ENCODE measurements around the gene NAALADL2.
"Not testable (repeated sequence)": the region's sequence is repeated elsewhere in the genome, so short reads cannot be mapped to it uniquely, and the experiment has no call there.

Gene NAALADL2

GRCh38 chr3:175445741-175446140 is 586.6 kb downstream of the NAALADL2 start:
- DNase-seq, result no peak

- DNase-seq, result no peak
Observed at GRCh38 chr3:175447521-175447920, 588.4 kb downstream of the NAALADL2 start.

GRCh38 chr3:175453361-175453760 is 594.2 kb downstream of the NAALADL2 start:
- DNase-seq, result no peak

GRCh38 chr3:175456466-175456865 is 597.3 kb downstream of the NAALADL2 start:
- no peak for DNase-seq

GRCh38 chr3:175457301-175457700 is 598.2 kb downstream of the NAALADL2 start:
- DNase-seq, result no peak

- DNase-seq, result not testable (repeated sequence)
Observed at GRCh38 chr3:175460849-175461399, 601.8 kb downstream of the NAALADL2 start.

GRCh38 chr3:175464362-175464761 is 605.2 kb downstream of the NAALADL2 start:
- no peak for DNase-seq

- no peak for DNase-seq
Observed at GRCh38 chr3:175469124-175469523, 610.0 kb downstream of the NAALADL2 start.

GRCh38 chr3:175475765-175476164 is 616.6 kb downstream of the NAALADL2 start:
- DNase-seq, result no peak

GRCh38 chr3:175476489-175476888 is 617.4 kb downstream of the NAALADL2 start:
- no peak for DNase-seq

- DNase-seq, result no peak
Observed at GRCh38 chr3:175477651-175478224, 618.6 kb downstream of the NAALADL2 start.

GRCh38 chr3:175478301-175478700 is 619.2 kb downstream of the NAALADL2 start:
- no peak for DNase-seq

- no peak for DNase-seq
Observed at GRCh38 chr3:175479175-175479574, 620.0 kb downstream of the NAALADL2 start.

GRCh38 chr3:175479800-175480199 is 620.7 kb downstream of the NAALADL2 start:
- DNase-seq, result no peak

GRCh38 chr3:175484666-175485065 is 625.5 kb downstream of the NAALADL2 start:
- no peak for DNase-seq

GRCh38 chr3:175485436-175485835 is 626.3 kb downstream of the NAALADL2 start:
- DNase-seq, result no peak

- no peak for DNase-seq
Observed at GRCh38 chr3:175486255-175486654, 627.1 kb downstream of the NAALADL2 start.

- DNase-seq, result no peak
Observed at GRCh38 chr3:175489406-175489805, 630.3 kb downstream of the NAALADL2 start.

- no peak for DNase-seq
Observed at GRCh38 chr3:175493301-175493700, 634.2 kb downstream of the NAALADL2 start.

- DNase-seq, result no peak
Observed at GRCh38 chr3:175495331-175495730, 636.2 kb downstream of the NAALADL2 start.

GRCh38 chr3:175502155-175502554 is 643.0 kb downstream of the NAALADL2 start:
- DNase-seq, result no peak

GRCh38 chr3:175511219-175511785 is 652.2 kb downstream of the NAALADL2 start:
- DNase-seq, result no peak

GRCh38 chr3:175512700-175513099 is 653.6 kb downstream of the NAALADL2 start:
- DNase-seq, result no peak

GRCh38 chr3:175518459-175518858 is 659.3 kb downstream of the NAALADL2 start:
- no peak for DNase-seq

- DNase-seq, result no peak
Observed at GRCh38 chr3:175521406-175521805, 662.3 kb downstream of the NAALADL2 start.

Data from DMS79 treated with DMSO at 0.1 percent for 48 hours (cell line).